ENCODE results near the gene RASSF3. TPM values are rescaled to one million over a fixed set of nuclear protein-coding genes. Genes with fewer than 3 reads are reported as not detected.
"Not testable (repeated sequence)": the region's sequence is repeated elsewhere in the genome, so short reads cannot be mapped to it uniquely, and the experiment has no call there.

The RASSF3 gene, protein sequence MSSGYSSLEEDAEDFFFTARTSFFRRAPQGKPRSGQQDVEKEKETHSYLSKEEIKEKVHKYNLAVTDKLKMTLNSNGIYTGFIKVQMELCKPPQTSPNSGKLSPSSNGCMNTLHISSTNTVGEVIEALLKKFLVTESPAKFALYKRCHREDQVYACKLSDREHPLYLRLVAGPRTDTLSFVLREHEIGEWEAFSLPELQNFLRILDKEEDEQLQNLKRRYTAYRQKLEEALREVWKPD
- 8.8 and 13.6 TPM in 2 replicates for total RNA-seq (2014; rRNA removed; shearing (Covaris generic))

- DNase-seq (ENCODE audit: low read depth) = peak; percentile 72
Measured at GRCh38 chr12:64610079-64610659, at the start of gene RASSF3. TSS of gene RASSF3 (plus strand) at chr12:64610495. CDS start at chr12:64610633, 138 bp downstream.

GRCh38 chr12:64561302-64562136 lies 48.8 kb upstream of the RASSF3 start:
- no peak for DNase-seq (ENCODE audit: low read depth)

GRCh38 chr12:64566122-64566521 lies 44.2 kb upstream of the RASSF3 start:
- DNase-seq (ENCODE audit: low read depth) = no peak

DNA sequence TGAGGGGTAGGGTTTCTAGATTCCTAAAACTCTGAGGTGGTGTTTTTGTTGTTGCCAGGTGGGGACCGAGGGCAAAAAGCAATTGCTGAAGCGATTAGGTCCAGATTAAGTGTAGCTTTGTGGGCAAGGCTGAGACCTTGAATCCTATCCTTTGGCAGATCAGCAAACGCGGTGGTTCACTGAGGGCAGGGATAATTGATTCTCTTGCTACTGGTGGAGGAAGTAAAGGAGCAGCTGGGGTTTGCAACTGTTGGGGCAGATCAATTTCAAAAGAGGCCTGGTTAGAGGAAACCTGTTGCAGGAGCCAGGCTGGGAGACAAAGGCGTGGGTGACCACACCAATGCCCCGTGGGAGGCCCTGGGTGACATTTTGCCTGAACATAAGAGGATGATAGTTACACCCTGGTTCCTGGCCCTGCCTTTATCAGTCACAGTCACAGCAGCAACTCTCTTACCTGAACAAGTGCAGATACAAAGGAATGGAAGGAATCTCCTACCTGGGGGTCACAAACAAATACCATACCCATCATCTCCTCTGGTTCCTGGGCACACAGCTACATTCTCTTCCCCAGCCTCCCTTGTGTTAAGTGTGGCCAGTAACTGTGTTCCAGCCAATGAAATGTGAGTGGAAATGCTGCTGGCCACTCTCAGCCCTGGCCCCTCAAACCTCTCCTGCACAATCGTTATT lies 43.3 kb upstream of the RASSF3 start:
- no peak for DNase-seq (ENCODE audit: low read depth)

DNA sequence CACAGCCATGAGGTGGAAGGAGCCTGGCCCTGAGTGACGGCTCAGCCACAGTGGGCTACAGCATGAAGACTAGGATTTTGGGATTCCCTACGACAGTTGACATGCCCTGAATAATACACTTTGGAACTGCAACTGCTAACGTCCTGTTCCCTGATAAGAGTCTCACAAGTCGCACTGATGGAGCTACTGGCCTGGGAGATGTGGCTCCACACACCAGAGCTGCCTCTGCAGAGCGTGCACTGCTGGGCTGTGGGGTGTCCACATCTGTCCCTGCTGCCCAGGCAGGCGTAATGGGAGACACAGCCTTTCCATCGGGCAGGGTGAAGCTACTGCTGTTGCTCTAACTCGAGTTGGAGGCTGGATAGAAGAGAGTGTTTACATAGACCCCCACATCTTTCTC lies 42.7 kb upstream of the RASSF3 start:
- DNase-seq (ENCODE audit: low read depth) = no peak

GRCh38 chr12:64568298-64568697 lies 42.0 kb upstream of the RASSF3 start:
- no peak for DNase-seq (ENCODE audit: low read depth)

DNA sequence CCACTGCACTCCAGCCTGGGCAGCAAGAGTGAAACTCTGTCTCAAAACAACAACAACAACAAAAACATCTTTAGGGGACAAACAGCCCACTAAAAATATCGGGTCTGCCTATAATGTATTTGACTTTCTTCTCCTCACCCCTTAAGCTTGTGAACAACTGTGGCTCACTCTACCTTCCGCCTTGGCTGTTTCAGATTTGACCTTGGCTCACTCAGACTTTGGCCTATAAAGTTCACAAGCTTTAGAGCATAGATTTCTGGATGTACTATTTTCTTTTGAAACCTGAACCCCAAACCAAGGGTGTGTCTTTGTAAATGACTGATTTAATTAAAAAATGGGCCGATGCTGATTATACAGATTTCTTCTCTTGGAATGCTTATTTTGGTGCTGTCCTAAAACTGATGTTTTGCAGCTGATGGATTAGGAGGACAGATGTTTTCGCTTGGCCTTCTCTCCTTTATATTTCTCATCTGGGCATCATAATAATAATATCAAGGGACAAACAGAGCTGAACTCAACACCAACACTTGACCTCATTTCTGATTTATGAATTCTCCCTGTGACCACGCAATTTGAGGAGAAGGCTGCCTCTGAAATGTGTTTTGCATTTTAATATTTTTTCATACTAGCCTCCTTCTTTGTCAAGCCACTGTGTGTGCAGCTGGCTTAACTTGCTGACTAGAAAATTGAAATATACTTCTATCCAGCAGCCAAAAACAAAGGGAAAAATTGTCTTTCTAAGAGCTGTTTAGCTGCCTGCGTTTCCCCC lies 40.2 kb upstream of the RASSF3 start:
- DNase-seq (ENCODE audit: low read depth) = no peak

DNA sequence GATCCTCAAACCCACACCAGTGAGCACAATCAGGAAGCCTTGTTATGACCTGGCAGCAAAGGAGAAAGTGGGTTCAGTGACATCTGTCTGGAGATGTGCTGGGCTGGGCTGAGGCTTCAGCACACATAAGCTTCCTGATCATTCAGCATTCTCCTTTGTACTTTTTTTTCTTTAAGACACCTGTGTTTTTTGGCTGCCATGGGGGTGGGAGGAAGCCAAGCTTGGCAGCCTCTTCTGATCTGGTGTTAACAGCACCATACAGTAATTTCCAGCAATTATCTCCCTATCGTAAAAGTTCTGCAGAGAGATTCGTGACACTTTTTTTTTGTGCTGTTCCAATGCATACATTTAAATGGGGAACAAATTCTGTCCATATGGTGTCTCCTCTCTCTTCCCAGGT lies 38.9 kb upstream of the RASSF3 start:
- no peak for DNase-seq (ENCODE audit: low read depth)

DNA sequence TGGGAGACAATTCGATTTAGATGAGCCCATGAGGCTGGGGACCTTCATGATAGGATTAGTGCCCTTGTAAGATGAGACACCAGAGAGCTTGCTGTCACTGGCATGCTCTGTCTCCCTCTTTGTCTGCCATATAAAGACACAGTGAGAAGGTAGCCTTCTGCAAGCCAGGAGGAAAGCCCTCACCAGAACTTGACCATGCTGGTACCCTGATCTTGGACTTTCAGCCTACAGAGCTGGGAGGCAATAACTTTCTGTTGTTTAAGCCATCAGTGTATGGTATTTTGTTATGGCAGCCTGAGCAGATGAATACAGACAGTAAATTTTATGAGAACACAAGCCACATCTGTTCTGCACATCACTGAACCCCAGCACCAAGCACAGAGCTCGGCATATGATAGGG lies 38.1 kb upstream of the RASSF3 start:
- DNase-seq (ENCODE audit: low read depth) = no peak

- no peak for DNase-seq (ENCODE audit: low read depth)
Measured at GRCh38 chr12:64574837-64575236, 35.5 kb upstream of the RASSF3 start.

- no peak for DNase-seq (ENCODE audit: low read depth)
Measured at GRCh38 chr12:64577046-64577445, 33.2 kb upstream of the RASSF3 start.

- no peak for DNase-seq (ENCODE audit: low read depth)
Measured at GRCh38 chr12:64578566-64578965, 31.7 kb upstream of the RASSF3 start.

DNA sequence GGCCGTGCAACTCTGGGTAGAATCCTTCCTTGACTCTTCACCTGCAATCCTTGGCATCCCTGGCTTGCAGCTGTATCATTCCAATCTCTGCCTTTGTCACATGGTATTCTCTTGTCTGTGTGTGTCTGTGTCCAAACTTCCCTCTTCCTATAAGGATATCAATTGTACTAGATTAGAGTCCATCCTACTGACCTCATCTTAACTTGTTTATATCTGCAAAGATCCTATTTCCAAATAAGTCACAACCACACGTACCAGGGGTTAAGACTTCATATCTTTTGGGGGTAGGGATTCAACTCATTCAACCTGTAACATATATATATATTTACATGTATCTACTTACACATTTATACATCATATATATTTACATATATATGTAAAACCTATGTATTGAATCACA lies 29.6 kb upstream of the RASSF3 start:
- DNase-seq (ENCODE audit: low read depth) = no peak

DNA sequence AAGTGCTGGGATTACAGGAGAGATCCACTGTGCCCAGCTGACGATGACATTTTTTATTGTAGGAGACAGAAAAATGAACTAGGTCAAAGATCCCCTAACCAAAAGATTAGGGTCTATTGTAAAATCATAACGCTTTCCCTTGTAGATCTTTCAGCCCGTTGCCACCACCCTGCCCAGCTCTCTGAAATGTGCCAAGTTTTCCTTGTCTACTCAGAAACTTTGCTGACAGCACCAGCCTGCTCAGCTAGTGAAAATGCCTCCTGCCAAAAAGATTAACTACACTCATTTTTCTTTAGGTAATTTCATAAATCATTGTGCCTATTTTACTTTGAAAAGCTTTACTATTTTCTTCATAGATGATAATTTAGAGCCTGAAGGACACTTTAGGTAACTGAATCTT lies 28.2 kb upstream of the RASSF3 start:
- DNase-seq (ENCODE audit: low read depth) = no peak

DNA sequence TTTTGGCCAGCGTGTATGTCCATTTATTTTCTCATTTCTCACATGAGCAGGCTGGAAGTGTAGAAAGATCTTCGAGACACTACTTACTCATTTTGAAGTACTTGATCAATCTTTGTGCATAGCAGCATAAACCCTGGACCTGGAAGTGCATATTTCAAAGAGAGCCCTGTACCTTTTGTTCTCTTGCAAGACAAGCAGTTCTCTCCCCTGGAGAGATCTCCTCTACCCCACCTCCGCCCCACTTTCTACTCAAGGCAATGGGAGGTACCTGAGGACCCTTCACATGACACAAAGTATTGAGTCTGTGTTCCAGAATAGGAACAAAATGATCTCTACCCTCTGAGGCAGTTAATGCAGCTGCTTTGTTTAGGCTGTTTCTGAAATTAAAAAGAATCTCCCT lies 27.4 kb upstream of the RASSF3 start:
- DNase-seq (ENCODE audit: low read depth) = no peak

DNA sequence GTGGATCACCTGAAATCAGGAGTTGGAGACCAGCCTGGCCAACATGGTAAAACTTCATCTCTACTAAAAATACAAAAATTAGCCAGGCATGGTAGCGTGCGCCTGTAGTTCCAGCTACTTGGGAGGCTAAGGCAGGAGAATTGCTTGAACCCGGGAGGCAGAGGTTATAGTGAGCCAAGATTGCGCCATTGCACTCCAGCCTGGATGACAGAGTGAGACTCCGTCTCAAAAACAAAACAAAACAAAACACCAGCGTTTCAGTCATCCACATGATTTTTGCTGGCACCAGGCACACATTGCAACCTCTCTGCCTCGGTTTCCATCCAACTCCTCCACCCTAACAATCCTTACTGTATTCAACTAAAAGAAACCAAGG lies 26.9 kb upstream of the RASSF3 start:
- DNase-seq (ENCODE audit: low read depth) = not testable (repeated sequence)

- DNase-seq (ENCODE audit: low read depth) = no peak
Measured at GRCh38 chr12:64583771-64584421, 26.4 kb upstream of the RASSF3 start.

GRCh38 chr12:64585104-64585503 lies 25.2 kb upstream of the RASSF3 start:
- no peak for DNase-seq (ENCODE audit: low read depth)

- no peak for DNase-seq (ENCODE audit: low read depth)
Measured at GRCh38 chr12:64587447-64587846, 22.8 kb upstream of the RASSF3 start.

GRCh38 chr12:64590183-64590582 lies 20.1 kb upstream of the RASSF3 start:
- no peak for DNase-seq (ENCODE audit: low read depth)
